GM19193 (cell line): ENCODE measurements around the gene FHIT.

Experiments
- POLR2A ChIP-seq: IDR thresholded peaks from 4 replicates; pipeline ENCODE4 v1.6.1; 2011; ENCODE audit not compliant: insufficient read depth, insufficient read length; ENCODE audit errors: extremely low read depth

FHIT gene

DNA sequence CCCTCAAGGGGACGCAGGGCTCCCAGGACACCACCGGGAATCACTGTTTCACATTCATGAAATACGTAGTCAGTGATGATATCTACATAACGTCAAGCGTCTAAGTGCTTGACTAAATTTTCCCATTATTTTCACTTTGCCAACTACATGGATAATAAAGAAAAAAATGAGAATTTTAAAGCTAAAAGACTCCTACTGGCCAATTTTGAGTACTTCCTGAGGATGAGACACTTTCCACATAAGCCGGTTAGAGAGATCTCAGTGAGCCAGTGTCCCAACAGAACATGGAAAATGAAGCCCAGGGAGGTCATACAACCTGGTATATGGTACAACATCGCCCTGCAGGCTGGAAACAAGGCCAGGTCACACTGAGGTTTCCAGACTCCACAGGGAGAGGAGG is 928.1 kb downstream of the FHIT start:
- no peak for TF ChIP-seq POLR2A

DNA sequence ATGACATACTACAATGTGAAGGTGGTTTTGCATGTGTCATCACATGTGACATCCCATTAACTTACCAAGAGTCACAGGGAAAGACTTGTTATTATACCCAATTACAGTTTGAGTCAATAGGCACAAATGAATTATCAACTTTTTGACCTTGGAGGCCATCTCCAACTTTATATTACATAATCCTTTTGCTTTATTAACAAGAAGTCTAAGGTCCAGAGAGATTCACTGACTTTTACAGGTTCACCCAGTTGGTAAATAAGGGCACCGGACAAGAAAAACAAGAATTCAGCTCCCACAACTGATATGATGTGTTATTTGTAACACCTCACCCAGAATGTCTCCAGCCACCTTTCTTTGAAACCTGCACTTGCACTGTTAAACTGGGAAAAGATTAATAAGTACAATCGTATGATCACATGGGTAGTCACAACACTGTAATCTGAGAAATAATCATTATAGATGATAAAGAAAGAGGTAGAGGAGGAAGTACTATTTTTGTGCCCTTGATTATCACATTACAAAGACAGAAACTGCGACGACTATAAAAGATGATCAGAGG is 928.9 kb downstream of the FHIT start:
- no peak for TF ChIP-seq POLR2A

DNA sequence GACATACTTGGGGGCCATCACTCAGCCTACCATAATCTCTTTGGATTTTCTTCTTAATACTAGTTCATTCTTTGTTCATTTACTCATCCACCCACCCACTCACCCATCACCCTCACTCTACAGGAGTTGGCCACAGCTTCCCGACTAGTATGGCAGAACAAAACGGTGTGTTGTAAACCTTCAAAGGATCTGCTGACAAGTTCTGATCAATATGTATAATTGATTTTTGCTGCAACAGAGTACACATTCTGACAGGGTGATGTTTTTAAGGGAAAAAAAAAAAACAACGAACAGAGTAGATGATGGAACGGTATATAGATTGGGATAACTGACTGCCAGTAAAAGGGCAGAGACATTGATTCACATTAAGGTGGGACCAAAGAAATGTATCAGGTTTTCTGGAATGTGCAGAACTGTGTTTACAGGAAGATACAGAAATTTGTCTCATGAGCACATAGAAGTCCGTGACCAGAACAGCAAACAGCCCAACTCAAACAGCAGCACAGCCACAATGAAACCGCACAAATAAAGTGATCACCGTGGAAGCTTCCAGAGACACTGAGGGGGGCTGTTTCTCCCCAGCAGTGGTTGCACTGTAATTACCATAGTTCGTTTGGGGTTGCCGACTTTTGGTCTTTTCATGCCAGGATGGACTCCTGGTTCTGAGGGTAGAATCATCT is 931.9 kb downstream of the FHIT start:
- TF ChIP-seq POLR2A: no peak

DNA sequence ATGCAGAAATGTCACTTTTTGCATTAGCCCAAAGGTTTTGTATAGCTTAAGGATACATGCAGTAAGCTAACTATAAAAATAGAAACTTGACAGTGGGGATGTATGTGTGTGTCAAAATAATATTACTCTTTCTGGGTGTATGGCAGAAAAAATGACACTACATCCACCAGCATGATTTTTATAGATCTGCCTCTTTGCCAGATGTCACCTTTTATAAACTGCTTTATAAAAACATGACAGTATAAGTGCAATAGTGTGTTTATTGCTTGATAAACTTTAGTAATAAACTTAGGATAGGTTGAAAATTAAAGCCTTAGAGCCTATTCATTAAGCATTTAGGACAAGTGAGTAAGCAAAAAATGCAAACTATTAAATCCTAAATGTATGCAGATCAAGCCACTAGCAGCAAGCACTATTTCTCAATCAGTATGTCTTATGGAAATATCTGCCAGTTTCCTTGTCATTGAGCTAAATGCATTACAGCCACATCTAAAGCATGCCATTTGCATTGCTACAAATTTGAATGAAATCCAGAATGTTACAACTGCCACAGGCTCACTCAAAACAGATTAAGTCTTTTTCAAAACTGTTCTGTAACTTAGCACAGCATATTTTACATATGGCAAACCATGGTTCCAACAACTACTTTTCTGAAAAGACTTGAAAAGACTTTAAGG is 935.0 kb downstream of the FHIT start:
- no peak for TF ChIP-seq POLR2A

DNA sequence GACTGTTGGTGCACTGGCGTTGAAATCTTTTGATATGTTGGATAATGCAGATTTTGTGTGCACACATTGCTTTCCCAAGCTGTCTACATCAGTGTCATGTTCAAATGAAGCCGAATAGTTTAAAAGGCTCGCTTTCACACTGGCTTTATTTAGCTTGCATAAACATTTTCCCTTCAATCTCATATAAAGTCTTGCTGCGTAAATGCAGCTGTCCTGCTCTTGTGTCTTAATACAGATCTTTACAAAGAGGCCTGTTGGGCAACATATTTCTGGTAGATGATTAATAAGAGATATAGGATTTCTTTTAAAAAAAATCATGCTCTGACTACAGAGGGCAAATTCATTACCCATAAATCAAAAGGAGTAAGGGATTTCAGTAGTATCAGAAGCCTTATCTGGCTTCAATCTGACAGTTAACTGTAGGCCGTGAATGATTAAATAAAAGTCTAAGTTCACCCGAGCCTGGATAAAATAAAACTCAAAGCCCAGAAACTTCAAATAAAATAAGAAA is 937.2 kb downstream of the FHIT start:
- TF ChIP-seq POLR2A: no peak

DNA sequence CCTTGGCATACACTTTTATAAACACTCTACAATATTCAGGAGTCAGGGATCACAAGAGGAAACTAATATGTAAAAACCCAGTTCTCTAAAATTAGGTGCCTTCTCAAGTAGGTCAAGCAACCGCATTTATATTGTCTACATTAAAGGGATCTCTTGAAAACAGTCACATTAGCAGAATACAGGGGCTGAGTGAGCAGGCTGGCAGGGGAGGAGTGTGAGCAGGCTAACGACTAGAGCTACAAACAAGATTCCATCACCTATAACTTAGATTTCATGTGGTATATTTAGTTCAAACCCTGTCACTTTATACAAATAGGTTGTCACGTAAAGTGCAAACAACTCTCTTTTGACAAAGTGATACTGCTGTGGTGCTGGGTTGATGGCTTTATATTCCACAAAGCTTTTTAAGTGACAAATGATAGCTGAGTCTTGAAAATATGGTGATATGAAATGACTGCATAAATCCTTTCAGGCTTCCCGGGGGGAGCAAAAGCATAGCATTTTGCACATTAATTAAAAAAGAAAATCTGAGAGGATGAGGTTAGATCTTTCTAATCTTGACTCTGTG is 937.9 kb downstream of the FHIT start:
- TF ChIP-seq POLR2A: no peak

DNA sequence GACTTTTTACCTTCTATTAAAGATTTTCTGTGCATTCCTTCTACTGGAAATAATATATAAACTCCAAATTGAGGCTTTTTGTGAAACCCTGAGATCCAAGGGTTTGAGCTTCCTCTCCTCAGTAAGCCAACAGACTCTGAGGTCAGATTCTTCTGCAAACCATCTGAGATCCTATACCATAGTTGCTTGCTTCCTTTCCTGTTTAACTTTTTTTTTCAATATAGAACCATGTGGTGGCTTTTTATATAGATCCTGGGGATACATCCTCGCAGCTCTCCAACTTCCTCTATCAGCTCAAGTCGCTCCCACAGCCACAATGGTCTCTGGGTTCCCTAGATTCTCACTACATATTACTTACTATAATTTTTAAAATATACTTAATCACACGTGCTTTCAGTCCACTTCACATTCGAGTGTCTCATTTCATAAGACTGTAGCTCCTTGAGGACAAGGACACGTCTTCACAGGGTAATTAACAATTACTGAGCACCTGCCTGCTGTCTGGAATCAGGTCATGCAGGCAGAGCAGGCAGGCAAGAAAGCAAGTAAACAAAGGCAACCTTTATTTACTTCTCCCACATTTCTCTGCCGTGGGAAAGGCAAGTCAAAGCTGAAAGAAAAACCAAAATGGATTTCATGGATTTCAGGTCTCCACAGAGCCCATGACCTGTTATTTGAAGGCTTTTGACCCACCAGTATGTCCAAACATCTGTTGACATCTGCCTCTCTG is 941.5 kb downstream of the FHIT start:
- no peak for TF ChIP-seq POLR2A

DNA sequence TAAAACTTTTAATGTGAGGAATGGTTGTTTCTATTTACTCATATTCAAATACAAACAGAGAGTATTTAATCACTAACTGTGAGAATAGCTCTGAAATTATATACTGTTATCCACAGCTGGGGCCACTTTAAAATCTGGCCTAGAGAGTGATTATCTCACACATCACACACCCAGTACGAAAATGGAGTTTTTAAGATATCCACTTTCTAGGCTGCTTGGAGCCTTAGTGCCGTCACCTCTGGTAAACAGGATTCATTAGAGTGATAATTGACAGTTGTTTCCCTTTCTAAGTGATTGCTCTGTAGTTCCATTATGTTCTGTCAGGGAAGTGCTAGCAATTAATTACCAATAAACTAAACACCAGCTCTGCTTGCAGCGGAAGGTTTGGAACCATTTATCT is 942.4 kb downstream of the FHIT start:
- TF ChIP-seq POLR2A: no peak

DNA sequence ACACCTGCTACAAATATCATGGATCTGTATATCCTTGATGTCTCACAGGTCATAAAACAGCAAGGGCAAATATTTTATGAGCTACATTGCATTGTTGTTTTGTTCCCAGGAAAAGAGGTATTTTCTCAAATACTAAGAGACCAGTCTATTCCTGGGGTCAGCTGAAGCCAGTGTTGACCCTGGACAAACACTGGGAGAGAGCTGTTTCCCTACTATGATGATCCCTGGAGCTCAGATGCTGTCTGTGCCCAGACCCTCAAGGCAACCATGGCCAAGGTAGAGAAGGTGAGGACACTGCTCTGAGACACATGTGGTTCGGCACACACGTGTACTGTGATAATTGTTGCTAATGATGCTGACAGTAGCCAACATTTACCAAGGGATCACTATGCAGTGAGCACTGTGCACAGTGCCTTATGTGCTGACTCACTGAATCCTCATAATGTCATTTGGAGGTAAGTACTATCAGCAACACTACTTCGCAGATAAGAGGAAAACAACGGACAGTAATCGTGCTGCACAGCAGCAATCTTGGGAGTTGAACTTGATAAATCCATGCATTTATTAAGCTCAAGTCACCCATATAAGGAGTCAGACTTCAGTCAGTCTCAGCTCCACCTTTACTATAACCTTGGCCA is 943.6 kb downstream of the FHIT start:
- TF ChIP-seq POLR2A: no peak

DNA sequence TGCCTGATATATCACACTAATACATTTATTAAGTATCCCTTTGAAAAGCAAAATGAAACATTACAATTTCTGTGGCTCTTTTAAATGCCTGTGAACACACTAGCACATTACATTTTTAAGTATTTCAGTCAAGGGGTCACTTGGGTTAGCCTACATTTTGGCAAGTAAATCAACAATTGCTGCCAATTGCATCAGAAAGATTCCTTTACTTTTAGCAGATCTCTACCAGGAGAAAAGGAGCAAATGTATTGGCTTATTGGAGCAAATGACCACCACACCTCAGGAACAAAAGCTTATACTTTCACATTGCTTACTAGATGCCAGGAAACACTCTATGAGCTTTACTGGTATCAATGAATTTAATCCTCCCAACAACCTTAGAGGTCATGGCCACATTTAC is 947.1 kb downstream of the FHIT start:
- TF ChIP-seq POLR2A: no peak

DNA sequence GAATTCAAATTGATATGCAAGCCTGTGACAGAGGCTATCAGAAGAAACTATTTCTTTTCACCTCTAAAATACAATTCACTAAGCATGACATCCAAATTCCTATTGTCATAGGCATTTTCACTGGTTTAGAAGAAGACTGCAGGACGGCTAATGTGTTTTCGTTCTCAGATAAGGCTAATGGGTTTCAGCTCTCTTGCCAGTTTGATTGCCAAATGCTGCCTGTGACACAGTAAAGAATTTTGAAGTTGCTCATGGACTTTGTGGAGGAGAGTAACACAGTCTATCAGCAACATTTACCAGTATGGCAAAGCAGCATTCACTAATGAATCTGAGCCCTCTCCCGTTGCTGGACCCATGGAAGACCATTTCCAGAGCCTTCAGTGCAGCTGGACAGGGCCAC is 948.1 kb downstream of the FHIT start:
- no peak for TF ChIP-seq POLR2A

DNA sequence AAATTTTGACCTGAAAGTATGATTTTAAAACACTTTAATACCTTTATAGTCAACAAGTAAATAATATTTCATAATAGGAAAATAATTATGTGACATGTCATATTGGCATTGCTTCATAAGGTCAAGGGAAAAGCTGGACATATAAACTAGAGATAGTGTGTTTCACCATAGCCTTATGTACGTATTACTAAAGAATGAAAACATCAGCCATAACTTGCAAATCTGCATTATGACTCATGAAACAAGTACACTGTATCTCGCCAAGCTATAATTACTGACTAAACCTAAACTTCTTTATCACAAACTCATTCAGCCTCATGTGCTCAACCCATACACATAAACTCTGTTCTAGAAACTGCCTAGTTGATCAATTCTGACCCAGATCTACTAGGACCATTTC is 950.1 kb downstream of the FHIT start:
- TF ChIP-seq POLR2A: no peak

DNA sequence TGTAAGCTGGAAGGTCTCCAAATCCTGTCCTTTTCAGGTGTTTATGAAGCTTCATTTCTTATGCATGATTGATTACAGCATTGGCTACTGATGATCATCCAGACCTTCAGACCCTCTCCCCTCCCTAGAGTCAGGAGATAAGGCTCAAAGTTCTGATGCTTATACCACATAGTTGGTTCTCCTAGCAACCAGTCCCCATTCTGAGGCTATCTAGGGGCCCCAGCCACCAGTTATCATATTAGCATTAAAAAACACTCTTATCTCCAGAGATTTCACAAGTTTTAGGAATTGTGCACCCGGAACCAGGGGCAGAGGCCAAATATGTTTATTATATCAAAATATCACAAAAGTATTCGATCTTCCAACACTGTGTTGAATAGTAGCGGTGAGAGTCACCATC is 953.1 kb downstream of the FHIT start:
- TF ChIP-seq POLR2A: no peak

GRCh38 chr3:60294181-60294580 is 957.1 kb downstream of the FHIT start:
- no peak for TF ChIP-seq POLR2A

- TF ChIP-seq POLR2A: no peak
Observed at GRCh38 chr3:60291115-60291514, 960.1 kb downstream of the FHIT start.
